ENCODE data around the gene KLK10.

Gene KLK10

DNA sequence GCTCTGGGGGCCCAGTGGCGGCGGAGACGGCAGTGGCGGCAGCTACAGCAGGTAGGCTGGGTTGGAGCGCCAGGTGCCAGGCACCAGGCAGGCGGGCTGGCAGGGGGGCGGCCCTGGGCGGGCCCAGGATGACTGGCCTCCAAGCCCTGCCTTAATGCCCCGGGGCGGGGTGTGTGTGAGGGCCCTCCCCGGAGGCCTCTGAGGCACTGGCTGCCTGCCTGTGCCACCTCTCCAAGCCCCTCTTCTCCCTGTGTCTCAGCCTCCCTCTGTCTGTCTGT is 7.0 kb upstream of the KLK10 start, which contains the start of gene KLK11:
Gene KLK11 (minus strand): TSS at position 63 of the 278 bp plus-strand sequence. CDS start 985 bp downstream, outside the sequence.
- Histone ChIP-seq H3K27me3 (ENCODE audit: insufficient read depth, low read length) (peaks cover 45% of the 10 kb centered on the region), H3K4me1 (ENCODE audit: control insufficient read depth, insufficient read depth, low read length, unreplicated experiment) (no peaks in the 10 kb centered on the region), H3K4me3 (ENCODE audit: low read depth, low read length) (no peak within 1 kb of the TSS), H2AFZ (ENCODE audit: low read length, unreplicated experiment) (no peak within 1 kb of the TSS), H3K79me2 (ENCODE audit: control insufficient read depth, insufficient read depth, low read length, unreplicated experiment) (no peaks in the 10 kb centered on the region), H3K36me3 (ENCODE audit: insufficient read depth, low read length) (no peaks in the 10 kb centered on the region), H3K27ac (ENCODE audit: low read depth, low read length) (no peak within 1 kb of the TSS)

DNA sequence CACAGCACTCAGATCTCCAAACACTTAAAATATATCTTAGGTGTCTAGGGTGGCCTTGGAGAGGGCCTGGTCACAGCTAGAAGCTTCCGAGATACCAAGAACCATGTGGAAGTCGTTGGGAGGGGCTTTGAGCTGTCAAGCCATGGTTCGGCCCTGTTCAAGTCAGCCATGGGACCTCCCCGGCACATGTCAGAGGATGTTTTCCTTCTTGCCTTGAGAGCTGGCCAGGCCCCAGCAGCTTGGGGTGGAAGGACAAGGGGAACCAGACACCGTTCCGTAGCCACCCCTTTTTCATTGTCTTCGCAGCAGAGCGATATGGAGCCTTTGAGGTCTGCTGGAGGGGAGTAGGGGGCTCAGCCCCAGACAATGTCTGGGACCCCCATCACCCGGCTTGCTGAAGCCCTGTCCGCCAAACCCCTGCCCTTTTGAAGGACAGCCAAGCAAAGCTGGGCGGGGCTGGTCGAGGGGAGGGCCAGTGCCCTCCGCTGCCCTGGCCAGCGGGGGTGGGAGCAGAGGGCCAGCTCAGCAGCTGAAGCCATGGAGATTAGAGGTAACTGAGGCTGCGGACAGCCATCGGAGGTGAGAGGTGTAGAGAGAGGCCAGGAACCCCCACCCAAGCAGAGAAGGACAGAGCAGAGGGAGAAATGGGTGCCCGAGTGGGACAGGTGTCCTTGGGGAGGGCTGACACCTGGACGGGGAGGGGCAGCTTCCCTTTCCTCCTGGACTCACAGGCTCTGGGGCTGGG is 6.5 kb upstream of the KLK10 start:
- no peaks in the 10 kb centered on the region for H3K36me3 ChIP-seq (ENCODE audit: insufficient read depth, low read length)
- no peak overlapping the region for H2AFZ ChIP-seq (ENCODE audit: low read length, unreplicated experiment)
- no peaks in the 10 kb centered on the region for H3K79me2 ChIP-seq (ENCODE audit: control insufficient read depth, insufficient read depth, low read length, unreplicated experiment)
- no peak overlapping the region for H3K27ac ChIP-seq (ENCODE audit: low read depth, low read length)
- H3K4me3 ChIP-seq (ENCODE audit: low read depth, low read length): no peak overlapping the region
- peaks cover 45% of the 10 kb centered on the region for H3K27me3 ChIP-seq (ENCODE audit: insufficient read depth, low read length)
- no peaks in the 10 kb centered on the region for H3K4me1 ChIP-seq (ENCODE audit: control insufficient read depth, insufficient read depth, low read length, unreplicated experiment)

DNA sequence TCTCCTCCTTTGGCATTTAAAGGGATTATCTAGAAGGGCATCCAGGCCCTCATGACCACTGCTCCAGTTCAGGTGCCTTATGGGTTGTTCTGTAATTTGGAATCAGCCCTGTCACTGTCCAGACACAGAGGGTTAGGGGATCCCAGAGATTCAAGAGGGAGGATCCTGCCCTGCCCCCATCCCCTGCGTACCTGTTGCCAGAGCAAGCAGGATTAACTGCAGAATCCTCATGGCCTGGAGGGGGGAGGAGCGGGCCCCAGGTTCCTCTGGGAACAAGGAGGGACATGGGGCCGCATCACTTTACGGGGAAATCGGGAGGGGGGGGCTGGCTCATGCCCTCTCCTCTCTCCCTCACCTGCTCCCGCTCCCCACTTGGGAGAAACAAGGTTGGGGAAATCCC is 5.9 kb upstream of the KLK10 start:
- Histone ChIP-seq H2AFZ (ENCODE audit: low read length, unreplicated experiment) (no peak overlapping the region), H3K27me3 (ENCODE audit: insufficient read depth, low read length) (peaks cover 45% of the 10 kb centered on the region), H3K36me3 (ENCODE audit: insufficient read depth, low read length) (no peaks in the 10 kb centered on the region), H3K4me3 (ENCODE audit: low read depth, low read length) (no peak overlapping the region), H3K79me2 (ENCODE audit: control insufficient read depth, insufficient read depth, low read length, unreplicated experiment) (no peaks in the 10 kb centered on the region), H3K27ac (ENCODE audit: low read depth, low read length) (no peak overlapping the region), H3K4me1 (ENCODE audit: control insufficient read depth, insufficient read depth, low read length, unreplicated experiment) (no peaks in the 10 kb centered on the region)

DNA sequence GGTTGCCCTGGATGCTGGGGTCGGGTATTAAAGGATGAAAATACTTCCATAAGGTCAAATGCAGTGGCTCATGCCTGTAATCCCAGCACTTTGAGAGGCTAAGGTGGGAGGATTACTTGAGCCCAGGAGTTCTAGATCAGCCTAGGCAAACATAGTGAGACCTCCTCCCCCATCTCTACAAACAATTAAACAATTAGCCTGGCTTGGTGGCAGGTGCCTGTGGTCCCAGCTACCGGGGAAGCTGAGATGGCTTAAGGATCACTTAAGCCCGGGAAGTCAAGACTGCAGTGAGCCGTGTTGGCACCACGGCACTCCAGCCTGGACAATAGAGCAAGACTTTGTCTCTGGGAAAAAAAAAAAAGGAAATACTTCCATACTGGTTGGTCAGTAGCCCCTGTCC is 5.4 kb upstream of the KLK10 start:
- H3K79me2 ChIP-seq (ENCODE audit: control insufficient read depth, insufficient read depth, low read length, unreplicated experiment): no peaks in the 10 kb centered on the region
- H2AFZ ChIP-seq (ENCODE audit: low read length, unreplicated experiment): no peak overlapping the region
- H3K27me3 ChIP-seq (ENCODE audit: insufficient read depth, low read length): peaks cover 49% of the 10 kb centered on the region
- no peak overlapping the region for H3K27ac ChIP-seq (ENCODE audit: low read depth, low read length)
- H3K36me3 ChIP-seq (ENCODE audit: insufficient read depth, low read length): no peaks in the 10 kb centered on the region
- no peaks in the 10 kb centered on the region for H3K4me1 ChIP-seq (ENCODE audit: control insufficient read depth, insufficient read depth, low read length, unreplicated experiment)
- no peak overlapping the region for H3K4me3 ChIP-seq (ENCODE audit: low read depth, low read length)

DNA sequence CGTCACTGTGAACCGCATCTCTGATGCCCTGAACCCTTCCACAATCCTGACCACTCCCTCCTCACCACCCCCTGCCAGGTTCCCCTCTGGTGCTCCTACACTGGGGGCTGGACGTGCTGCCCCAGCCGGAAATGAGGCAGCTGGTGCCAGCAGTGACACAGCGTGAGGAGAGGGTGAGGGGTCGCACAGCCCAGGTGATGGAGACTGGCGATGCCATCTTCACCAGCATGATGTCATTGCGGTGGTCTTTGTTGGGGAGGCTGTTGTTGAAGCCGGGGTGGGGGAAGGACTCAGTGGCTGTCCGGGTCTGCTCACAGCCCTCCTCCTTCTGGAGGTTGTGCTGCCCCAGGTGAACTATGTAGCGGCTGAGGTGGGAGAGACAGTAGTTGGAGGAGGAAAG is 4.4 kb upstream of the KLK10 start:
- Histone ChIP-seq H2AFZ (ENCODE audit: low read length, unreplicated experiment) (no peak overlapping the region), H3K4me3 (ENCODE audit: low read depth, low read length) (no peak overlapping the region), H3K4me1 (ENCODE audit: control insufficient read depth, insufficient read depth, low read length, unreplicated experiment) (peaks cover 2% of the 10 kb centered on the region), H3K27ac (ENCODE audit: low read depth, low read length) (no peak overlapping the region), H3K79me2 (ENCODE audit: control insufficient read depth, insufficient read depth, low read length, unreplicated experiment) (no peaks in the 10 kb centered on the region), H3K36me3 (ENCODE audit: insufficient read depth, low read length) (no peaks in the 10 kb centered on the region), H3K27me3 (ENCODE audit: insufficient read depth, low read length) (peaks cover 59% of the 10 kb centered on the region)

DNA sequence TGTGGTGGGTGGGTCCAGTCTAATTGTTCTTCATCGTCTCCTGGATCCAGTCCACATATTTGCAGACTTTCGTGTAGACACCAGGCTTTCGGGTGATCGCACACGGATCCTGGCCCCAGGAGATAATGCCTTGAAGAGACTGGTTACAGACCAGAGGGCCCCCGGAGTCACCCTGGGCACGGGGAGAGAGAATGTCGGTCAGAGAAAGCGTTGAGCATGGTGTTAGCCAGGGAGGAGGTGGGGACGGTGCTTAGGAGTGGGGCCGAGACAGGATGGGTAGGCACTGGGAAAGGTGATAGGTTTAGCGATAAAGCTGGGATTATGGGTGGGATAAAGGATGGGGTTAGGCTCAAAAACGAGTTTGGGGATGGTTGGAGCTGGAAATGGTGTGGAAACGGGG is 3.0 kb upstream of the KLK10 start:
- Histone ChIP-seq H3K79me2 (ENCODE audit: control insufficient read depth, insufficient read depth, low read length, unreplicated experiment) (no peaks in the 10 kb centered on the region), H3K4me1 (ENCODE audit: control insufficient read depth, insufficient read depth, low read length, unreplicated experiment) (peaks cover 2% of the 10 kb centered on the region), H3K27ac (ENCODE audit: low read depth, low read length) (no peak overlapping the region), H3K36me3 (ENCODE audit: insufficient read depth, low read length) (no peaks in the 10 kb centered on the region), H2AFZ (ENCODE audit: low read length, unreplicated experiment) (no peak overlapping the region), H3K27me3 (ENCODE audit: insufficient read depth, low read length) (peaks cover 60% of the 10 kb centered on the region), H3K4me3 (ENCODE audit: low read depth, low read length) (no peak overlapping the region)

DNA sequence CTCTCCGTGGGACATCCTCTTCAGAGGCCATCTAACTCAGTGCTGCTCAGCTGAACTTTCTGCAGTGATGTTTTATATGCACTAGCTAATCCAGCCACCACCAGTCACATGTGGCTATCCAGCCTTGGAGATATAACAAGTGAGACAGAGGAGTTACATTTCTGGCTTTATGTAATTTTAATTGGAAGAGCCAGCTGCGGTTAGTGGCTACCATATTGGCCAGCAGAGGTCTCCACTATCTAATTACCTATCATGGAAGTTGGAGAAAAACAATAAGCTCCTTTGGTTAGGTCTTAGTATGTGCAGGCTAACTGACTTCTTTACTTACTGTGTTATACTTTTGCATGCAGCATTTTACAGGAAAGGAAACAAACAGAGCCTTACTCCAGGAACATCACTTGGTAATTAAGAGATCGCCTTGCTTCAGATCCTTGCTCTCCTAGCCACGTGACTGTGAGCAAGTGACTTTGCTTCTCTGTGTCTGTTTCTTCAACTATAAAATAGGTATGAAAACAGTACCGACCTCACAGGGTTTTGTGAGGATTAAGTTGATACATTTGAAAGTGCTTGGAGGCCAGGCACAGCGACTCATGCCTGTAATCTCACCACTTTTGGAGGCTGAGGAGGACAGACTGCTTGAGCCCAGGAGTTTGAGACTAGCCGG is 1.6 kb upstream of the KLK10 start:
- no peaks in the 10 kb centered on the region for H3K36me3 ChIP-seq (ENCODE audit: insufficient read depth, low read length)
- H3K27me3 ChIP-seq (ENCODE audit: insufficient read depth, low read length): peaks cover 59% of the 10 kb centered on the region
- H3K4me3 ChIP-seq (ENCODE audit: low read depth, low read length): no peak overlapping the region
- H3K79me2 ChIP-seq (ENCODE audit: control insufficient read depth, insufficient read depth, low read length, unreplicated experiment): no peaks in the 10 kb centered on the region
- no peak overlapping the region for H3K27ac ChIP-seq (ENCODE audit: low read depth, low read length)
- H3K4me1 ChIP-seq (ENCODE audit: control insufficient read depth, insufficient read depth, low read length, unreplicated experiment): peaks cover 2% of the 10 kb centered on the region
- H2AFZ ChIP-seq (ENCODE audit: low read length, unreplicated experiment): no peak overlapping the region

DNA sequence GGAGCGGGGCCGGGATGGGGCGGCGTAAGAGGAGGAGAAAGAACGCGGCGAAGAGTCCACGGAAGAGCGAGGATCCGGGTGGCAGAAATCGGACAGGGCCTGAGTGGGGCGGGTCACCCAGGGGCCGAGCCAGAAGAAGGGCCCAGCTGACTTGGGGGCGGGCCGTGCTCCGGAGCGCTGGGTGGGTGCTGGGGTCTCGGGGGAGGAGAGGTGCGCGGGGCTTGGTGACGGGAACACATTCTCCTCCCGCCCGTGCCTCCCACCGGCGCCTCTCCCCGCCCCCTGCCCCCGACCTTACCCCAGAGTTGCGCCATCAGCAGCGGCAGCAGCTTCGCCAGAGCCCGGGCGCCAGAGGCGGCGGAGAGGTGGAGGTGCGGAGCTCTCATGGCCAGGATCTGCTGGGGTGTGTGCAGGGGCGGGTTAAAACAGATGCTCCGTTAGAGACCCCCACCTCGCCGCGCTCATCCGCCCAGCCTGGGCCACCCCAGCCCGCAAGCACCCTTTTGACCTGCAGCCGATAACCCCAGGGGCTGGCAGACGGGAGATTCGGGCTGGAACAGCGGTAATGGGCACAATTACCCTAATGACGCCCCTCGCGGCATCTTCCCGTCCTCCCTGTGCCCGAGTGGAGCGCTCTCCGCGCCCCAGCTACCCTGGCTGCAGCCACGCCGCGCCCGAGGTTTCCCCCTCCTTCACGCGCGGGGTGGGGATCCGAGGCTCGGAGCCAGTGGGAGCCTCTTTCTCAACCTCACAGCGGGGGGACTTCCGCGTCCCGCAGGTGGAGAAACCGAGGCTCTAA is 565 bp downstream of the KLK10 start:
- Histone ChIP-seq H3K4me1 (ENCODE audit: control insufficient read depth, insufficient read depth, low read length, unreplicated experiment) (peaks cover 2% of the 10 kb centered on the region), H3K4me3 (ENCODE audit: low read depth, low read length) (peak overlapping the region; percentile 21; the same call in 1 of the 2 replicates), H3K79me2 (ENCODE audit: control insufficient read depth, insufficient read depth, low read length, unreplicated experiment) (no peaks in the 10 kb centered on the region), H2AFZ (ENCODE audit: low read length, unreplicated experiment) (no peak overlapping the region), H3K36me3 (ENCODE audit: insufficient read depth, low read length) (no peaks in the 10 kb centered on the region), H3K27ac (ENCODE audit: low read depth, low read length) (no peak overlapping the region), H3K27me3 (ENCODE audit: insufficient read depth, low read length) (peaks cover 54% of the 10 kb centered on the region)

DNA sequence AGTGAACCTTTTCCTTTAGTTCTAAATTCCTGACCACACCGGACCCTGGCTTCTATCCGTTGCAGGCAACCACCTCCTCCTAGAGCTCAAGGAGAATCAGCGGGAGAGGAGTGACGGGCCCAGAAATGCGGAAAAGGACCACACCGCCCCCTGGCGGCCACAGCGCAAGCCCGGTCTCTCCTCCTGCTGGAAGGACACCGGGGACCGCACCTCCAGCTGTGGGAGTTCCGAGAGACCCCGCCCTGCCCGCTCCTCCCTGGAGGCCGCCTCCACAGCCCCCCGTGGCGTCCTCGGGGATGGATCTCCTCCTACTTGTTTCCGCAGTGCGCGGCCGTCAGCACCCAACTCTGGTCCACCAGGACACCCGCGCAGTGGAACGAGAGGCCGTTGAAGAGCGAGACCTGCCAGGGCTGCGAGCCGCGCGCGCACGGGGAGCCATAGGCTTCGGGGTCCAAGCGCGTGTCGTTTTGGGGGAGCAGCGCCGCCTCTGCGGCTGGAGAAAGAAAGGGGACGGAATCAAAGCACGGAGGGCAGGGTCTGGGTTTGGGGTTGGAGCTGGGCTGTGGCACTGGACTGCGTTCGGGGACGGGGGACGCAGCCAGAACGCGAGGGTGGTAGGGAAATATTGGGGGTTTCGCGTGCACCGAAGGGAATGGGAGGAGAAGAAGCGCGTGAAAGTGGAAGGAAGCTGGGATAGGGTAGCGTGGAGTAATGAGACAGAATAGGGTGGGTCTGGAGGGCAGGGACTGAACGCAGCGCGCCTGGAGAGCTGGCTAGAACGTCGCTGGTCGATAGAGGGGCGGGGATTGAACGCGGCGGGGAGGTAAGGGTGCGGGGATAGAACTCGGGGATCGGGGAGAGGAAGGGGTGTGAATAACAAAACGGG is 2.5 kb downstream of the KLK10 start:
- Histone ChIP-seq H3K79me2 (ENCODE audit: control insufficient read depth, insufficient read depth, low read length, unreplicated experiment) (no peaks in the 10 kb centered on the region), H2AFZ (ENCODE audit: low read length, unreplicated experiment) (no peak overlapping the region), H3K27me3 (ENCODE audit: insufficient read depth, low read length) (peaks cover 48% of the 10 kb centered on the region), H3K4me3 (ENCODE audit: low read depth, low read length) (peak overlapping the region; percentile 50), H3K36me3 (ENCODE audit: insufficient read depth, low read length) (no peaks in the 10 kb centered on the region), H3K27ac (ENCODE audit: low read depth, low read length) (no peak overlapping the region), H3K4me1 (ENCODE audit: control insufficient read depth, insufficient read depth, low read length, unreplicated experiment) (peaks cover 2% of the 10 kb centered on the region)

DNA sequence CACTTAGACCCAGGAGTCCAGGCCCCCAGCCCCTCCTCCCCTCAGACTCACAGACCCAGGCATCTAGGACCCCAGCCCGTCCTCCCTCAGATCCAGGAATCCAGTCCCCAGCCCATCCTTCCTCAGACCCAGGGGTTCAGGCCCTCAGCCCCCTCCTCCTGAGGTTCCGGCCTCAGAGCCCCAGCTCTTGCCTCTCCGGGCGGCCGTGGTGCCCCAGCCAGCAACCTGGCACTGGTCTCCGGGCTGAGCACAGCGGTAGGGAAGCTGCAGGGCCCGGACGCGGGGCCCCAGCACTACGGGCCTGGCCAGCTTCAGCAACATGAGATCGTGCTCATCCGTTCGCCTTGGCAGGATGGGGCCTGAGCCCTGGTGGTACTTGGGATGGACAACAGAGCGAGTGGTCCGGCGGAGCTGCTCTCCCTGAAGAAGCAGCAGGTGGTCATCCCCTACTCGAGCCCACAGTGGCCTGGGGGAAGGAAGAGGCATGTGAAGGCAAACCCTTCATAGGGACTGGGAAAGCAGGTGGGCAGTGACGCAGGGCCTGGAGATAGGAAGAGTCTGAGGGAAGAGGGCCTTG is 3.7 kb downstream of the KLK10 start:
- Histone ChIP-seq H3K27ac (ENCODE audit: low read depth, low read length) (no peak overlapping the region), H2AFZ (ENCODE audit: low read length, unreplicated experiment) (no peak overlapping the region), H3K4me3 (ENCODE audit: low read depth, low read length) (no peak overlapping the region), H3K36me3 (ENCODE audit: insufficient read depth, low read length) (no peaks in the 10 kb centered on the region), H3K4me1 (ENCODE audit: control insufficient read depth, insufficient read depth, low read length, unreplicated experiment) (peaks cover 2% of the 10 kb centered on the region), H3K27me3 (ENCODE audit: insufficient read depth, low read length) (peaks cover 48% of the 10 kb centered on the region), H3K79me2 (ENCODE audit: control insufficient read depth, insufficient read depth, low read length, unreplicated experiment) (no peaks in the 10 kb centered on the region)

Measured in ACC112 (cell line).